Embryonic facial prominence (tissue), 1 donor: ENCODE data around the gene DDX31.

Source experiments
- DNase-seq: peaks from one replicate; pipeline ENCODE4 v3.0.0-alpha.2; 2016; ENCODE audit errors: extremely low spot score

The DDX31 gene

DNA sequence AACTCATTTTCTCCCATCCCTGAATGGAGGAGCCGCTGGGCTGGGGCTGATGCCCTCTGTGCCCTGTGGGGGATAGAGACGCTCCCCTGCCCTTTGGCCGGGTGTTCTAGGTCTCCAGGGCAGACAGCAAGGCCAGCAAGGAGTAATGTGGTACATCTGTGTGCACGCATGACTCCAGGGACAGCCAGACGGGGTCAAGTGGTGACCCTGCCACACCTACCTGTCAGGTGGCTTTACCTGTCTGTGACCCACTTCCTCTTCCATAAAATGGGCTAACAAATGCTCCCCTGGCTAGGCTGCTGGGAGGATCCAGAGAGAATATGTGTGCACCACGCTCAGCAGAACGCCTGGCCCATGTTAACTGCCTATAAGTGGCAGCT lies 122.7 kb downstream of the DDX31 start:
- no peak for DNase-seq

DNA sequence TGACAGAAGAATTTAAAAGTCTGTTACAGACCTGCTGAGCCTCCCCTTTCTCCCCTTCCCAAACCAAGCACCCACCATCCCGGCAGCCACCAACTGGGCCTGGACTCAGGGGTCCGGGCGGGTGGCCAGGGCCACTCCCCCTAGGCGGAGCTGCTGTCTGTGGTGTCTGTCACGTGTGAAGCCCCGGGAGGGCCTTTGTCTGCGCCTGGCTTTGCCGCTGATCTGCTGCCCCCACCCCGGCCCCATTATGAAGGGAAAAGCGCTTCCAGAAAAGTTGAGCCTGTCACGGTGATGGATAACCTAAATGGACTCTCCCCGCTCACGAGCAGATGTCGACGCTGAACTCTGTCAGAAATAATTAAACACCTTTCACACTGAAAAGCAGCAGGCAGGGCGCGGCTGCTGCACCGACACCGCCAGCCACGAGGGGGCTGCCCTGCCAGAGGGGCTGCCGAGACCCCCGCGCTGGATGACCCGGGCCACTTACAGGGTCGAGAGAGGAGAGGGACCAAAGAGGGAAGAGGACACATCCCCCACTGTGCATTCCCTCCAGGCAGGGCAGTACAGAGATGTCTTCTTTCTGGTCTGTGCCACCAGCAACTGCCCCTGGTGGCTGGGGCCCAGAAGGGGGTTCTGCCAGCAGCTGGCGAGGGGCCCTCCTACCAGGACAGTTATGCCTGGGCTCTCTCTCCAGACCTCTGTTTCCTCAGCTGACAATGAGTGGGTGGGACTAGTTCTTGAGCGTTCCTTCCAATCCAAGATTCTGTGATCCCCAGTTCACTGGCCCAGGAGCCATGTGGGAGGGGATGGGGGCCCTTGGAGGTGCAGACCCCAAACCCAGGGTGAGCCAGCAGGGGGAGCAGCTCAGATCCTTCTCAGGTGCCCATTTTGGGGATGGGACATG lies 123.4 kb downstream of the DDX31 start:
- DNase-seq = peak; percentile 8

DNA sequence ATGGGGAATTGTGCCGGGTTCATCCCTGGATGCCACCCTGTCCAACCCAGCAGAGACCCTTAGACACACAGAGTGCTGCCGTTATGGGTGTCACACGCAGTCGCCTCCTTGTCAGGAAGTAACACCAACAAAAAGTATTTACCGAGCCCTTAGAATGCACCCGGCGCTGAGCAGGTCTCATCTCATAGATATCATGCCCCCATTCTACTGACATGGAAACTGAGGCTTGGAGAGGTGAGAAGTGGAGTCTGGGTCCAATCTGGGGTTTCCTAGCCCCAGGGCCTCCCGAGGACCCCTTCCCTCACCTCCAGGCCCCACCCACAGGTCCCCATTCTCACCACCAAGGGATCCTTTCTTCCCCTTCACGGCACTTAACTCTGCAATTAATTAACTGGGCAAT lies 124.2 kb downstream of the DDX31 start:
- no peak for DNase-seq

DNA sequence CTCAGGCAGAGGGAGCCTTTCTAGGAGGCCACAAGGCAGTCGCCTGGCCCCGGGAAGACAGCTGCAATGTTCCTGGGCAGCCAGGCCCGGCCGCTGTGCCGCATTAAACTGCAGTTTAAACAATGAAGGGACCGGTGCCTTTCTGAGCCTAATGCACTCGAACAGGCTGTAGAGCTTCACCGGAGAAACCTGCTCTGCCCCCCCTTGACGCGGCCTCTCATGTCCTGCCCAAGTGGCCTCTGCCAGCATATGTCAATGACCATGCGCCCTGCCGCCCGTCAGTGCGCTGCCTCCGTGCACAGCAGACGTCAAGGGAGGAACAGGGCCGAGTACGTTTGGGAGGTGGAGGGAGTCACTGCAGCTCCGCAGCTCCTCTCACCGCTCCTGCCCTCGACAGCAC lies 125.8 kb downstream of the DDX31 start:
- DNase-seq = no peak

DNA sequence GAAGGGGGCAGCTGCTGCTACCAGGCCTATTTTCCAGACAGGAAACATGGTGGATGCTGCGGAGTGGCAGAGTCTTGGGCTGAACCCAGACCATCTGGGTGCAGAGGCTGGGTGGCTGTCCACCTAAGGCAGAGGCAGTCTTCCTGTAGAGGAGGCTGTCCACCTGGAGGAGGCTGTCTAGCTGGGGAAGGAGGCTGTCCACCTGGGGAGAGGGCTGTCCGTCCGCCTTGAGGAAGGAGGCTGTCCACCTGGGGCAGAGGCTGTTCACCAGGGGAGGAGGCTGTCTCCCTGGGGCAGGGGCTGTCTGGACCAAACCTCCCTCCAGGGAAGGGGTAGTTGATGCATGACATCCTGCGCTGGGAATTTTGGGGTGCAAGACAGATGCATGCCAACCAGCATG lies 126.5 kb downstream of the DDX31 start:
- DNase-seq = no peak
